H1 (cell line): ENCODE data around the gene SNTG2. TPM values are rescaled to one million over a fixed set of nuclear protein-coding genes. Genes with fewer than 3 reads are reported as not detected.

Experiments
- CTCF ChIA-PET: fragments of 300-600 bp; sonication (Branson Sonifier 250); formaldehyde crosslinking; loops from one replicate; lab custom pipeline; 2021; ENCODE audit not compliant: partially characterized antibody; lab: Charles Lee
- POLR2A ChIA-PET: fragments of 300-600 bp; sonication (Branson Sonifier 250); formaldehyde crosslinking; loops from one replicate; lab custom pipeline; 2021; ENCODE audit warnings: inconsistent platforms; ENCODE audit not compliant: partially characterized antibody; lab: Charles Lee
- DNase-seq, 2 experiments: peaks; one replicate each; pipeline versions ENCODE4 v3.0.0 to v3.0.0-alpha.2; 2010 to 2022; ENCODE audit warnings: low spot score in 2 of 2, low read depth in 1 of 2, mixed read lengths in 1 of 2
- FAIRE-seq: peaks from 2 replicates; lab custom pipeline; 2011; peaks lifted over from hg19 to GRCh38; lab: Jason Lieb, UNC
- H2AFZ ChIP-seq: 2 replicates; pipeline ENCODE4 v1.8.1; 2012; ENCODE audit warnings: low read length, inconsistent platforms
- H2AK5ac ChIP-seq: 2 replicates; pipeline ENCODE4 v1.6.1; 2013; ENCODE audit warnings: low read depth, low read length
- H2BK120ac ChIP-seq: replicated peaks from 2 replicates; pipeline ENCODE3; 2013; ENCODE audit warnings: low read depth, low read length, inconsistent platforms
- H2BK12ac ChIP-seq: 2 replicates; pipeline ENCODE4 v1.6.1; 2013; ENCODE audit warnings: low read depth, low read length
- H2BK15ac ChIP-seq: 2 replicates; pipeline ENCODE4 v1.6.1; 2013; ENCODE audit warnings: low read length
- H2BK20ac ChIP-seq: 2 replicates; pipeline ENCODE4 v1.6.1; 2013; ENCODE audit warnings: low read length
- H2BK5ac ChIP-seq: 2 replicates; pipeline ENCODE4 v1.6.1; 2013; ENCODE audit warnings: low read depth, low read length
- H3K14ac ChIP-seq: 2 replicates; pipeline ENCODE4 v1.6.1; 2013; ENCODE audit warnings: inconsistent platforms; ENCODE audit not compliant: insufficient read length
- H3K18ac ChIP-seq: 2 replicates; pipeline ENCODE4 v1.6.1; 2013; ENCODE audit warnings: low read length; ENCODE audit errors: extremely low read depth
- H3K23ac ChIP-seq: 2 replicates; pipeline ENCODE4 v1.6.1; 2013; ENCODE audit warnings: inconsistent platforms; ENCODE audit not compliant: insufficient read length
- H3K23me2 ChIP-seq: 2 replicates; pipeline ENCODE4 v1.6.1; 2013; ENCODE audit warnings: low read depth, low read length
- H3K27ac ChIP-seq: 2 replicates; pipeline ENCODE4 v1.6.1; 2011; ENCODE audit warnings: low read depth, low read length, inconsistent platforms
- H3K27me3 ChIP-seq, 4 experiments: replicated peaks in 1 of 4; 1 replicate in 1 of 4; 2 replicates in 3 of 4; pipeline versions ENCODE4 v1.6.1 to v1.8.1; 2011 to 2013; ENCODE audit warnings: low read length in 3 of 4, mild to moderate bottlenecking in 3 of 4, inconsistent platforms in 2 of 4, mixed read lengths in 2 of 4, moderate library complexity in 1 of 4; ENCODE audit not compliant: control insufficient read depth in 3 of 4, insufficient read depth in 3 of 4; ENCODE audit errors: extremely low read depth in 1 of 4
- H3K36me3 ChIP-seq, 4 experiments: 2 replicates each; pipeline versions ENCODE4 v1.6.1 to v1.8.1; 2011 to 2013; ENCODE audit warnings: mild to moderate bottlenecking in 4 of 4, low read length in 3 of 4, moderate library complexity in 2 of 4, control low read depth in 1 of 4, inconsistent platforms in 1 of 4; ENCODE audit not compliant: insufficient read depth in 4 of 4, control insufficient read depth in 2 of 4
- H3K4ac ChIP-seq: replicated peaks from 2 replicates; pipeline ENCODE3; 2013; ENCODE audit warnings: low read length, low read depth, mixed read lengths, inconsistent platforms; ENCODE audit not compliant: insufficient read length
- H3K4me1 ChIP-seq, 4 experiments: replicated peaks in 1 of 4; 1 replicate in 1 of 4; 2 replicates in 3 of 4; pipeline versions ENCODE4 v1.6.1 to v1.8.1; 2011 to 2013; ENCODE audit warnings: low read length in 3 of 4, inconsistent platforms in 2 of 4, mixed read lengths in 1 of 4; ENCODE audit not compliant: insufficient read depth in 4 of 4, control insufficient read depth in 3 of 4
- H3K4me2 ChIP-seq, 2 experiments: 2 replicates each; pipeline versions ENCODE4 v1.6.1 to v1.8.1; 2011 to 2013; ENCODE audit warnings: low read depth in 2 of 2, low read length in 2 of 2, control low read depth in 1 of 2, inconsistent platforms in 1 of 2, mild to moderate bottlenecking in 1 of 2; ENCODE audit not compliant: insufficient read depth in 1 of 2
- H3K4me3 ChIP-seq, 4 experiments: fragments of 200-600, 300-600 bp in 1 of 4; sonication (generic), shearing (Covaris generic), sonication (Bioruptor Twin) in 1 of 4; 2 replicates each; pipeline versions ENCODE4 v1.5.1 to v1.8.1; 2011 to 2016; ENCODE audit warnings: low read length in 4 of 4, low read depth in 3 of 4, control low read depth in 2 of 4, inconsistent platforms in 2 of 4, mild to moderate bottlenecking in 2 of 4, mixed read lengths in 1 of 4, moderate library complexity in 1 of 4; ENCODE audit not compliant: insufficient read depth in 2 of 4; ENCODE audit errors: extremely low read depth in 1 of 4
- H3K56ac ChIP-seq: replicated peaks from 2 replicates; pipeline ENCODE3; 2013; ENCODE audit warnings: low read depth, mild to moderate bottlenecking, mixed read lengths, low read length, inconsistent platforms; ENCODE audit not compliant: insufficient read length
- H3K79me1 ChIP-seq: 2 replicates; pipeline ENCODE4 v1.6.1; 2013; ENCODE audit warnings: low read depth, low read length, control low read depth
- H3K79me2 ChIP-seq, 2 experiments: 2 replicates each; pipeline versions ENCODE4 v1.6.1 to v1.8.1; 2012 to 2013; ENCODE audit warnings: low read length in 2 of 2, mild to moderate bottlenecking in 2 of 2, inconsistent platforms in 1 of 2; ENCODE audit not compliant: insufficient read depth in 2 of 2, control insufficient read depth in 1 of 2
- H3K9ac ChIP-seq, 4 experiments: replicated peaks in 1 of 4; 1 replicate in 1 of 4; 2 replicates in 3 of 4; pipeline versions ENCODE4 v1.6.1 to v1.8.1; 2011 to 2013; ENCODE audit warnings: low read depth in 3 of 4, low read length in 3 of 4, control low read depth in 2 of 4, mild to moderate bottlenecking in 2 of 4, moderate library complexity in 2 of 4, inconsistent platforms in 1 of 4; ENCODE audit errors: extremely low read depth in 1 of 4
- H3K9me3 ChIP-seq, 2 experiments: 2 replicates each; pipeline versions ENCODE4 v1.6.1 to v1.8.1; 2012 to 2013; ENCODE audit warnings: mild to moderate bottlenecking in 2 of 2, moderate library complexity in 2 of 2, control low read depth in 1 of 2, inconsistent platforms in 1 of 2, low read depth in 1 of 2, low read length in 1 of 2, mixed read lengths in 1 of 2; ENCODE audit not compliant: insufficient read depth in 2 of 2
- H4K20me1 ChIP-seq, 2 experiments: replicated peaks in 1 of 2; 2 replicates each; pipeline versions ENCODE3 to v1.8.1; 2011 to 2013; ENCODE audit warnings: inconsistent platforms in 2 of 2, low read length in 2 of 2, mild to moderate bottlenecking in 1 of 2; ENCODE audit not compliant: insufficient read depth in 2 of 2, control insufficient read depth in 1 of 2
- H4K5ac ChIP-seq: 2 replicates; pipeline ENCODE4 v1.6.1; 2013; ENCODE audit warnings: low read length, low read depth, mixed read lengths, inconsistent platforms; ENCODE audit not compliant: insufficient read length
- H4K8ac ChIP-seq: 2 replicates; pipeline ENCODE4 v1.8.0; 2013; ENCODE audit warnings: mild to moderate bottlenecking, moderate library complexity, low read length, inconsistent platforms; ENCODE audit not compliant: insufficient read depth; ENCODE audit errors: extremely low read depth
- H4K91ac ChIP-seq: replicated peaks from 2 replicates; pipeline ENCODE3; 2013; ENCODE audit warnings: low read length, mixed read lengths, inconsistent platforms; ENCODE audit not compliant: insufficient read length
- ASH2L ChIP-seq: fragments of 200-600, 300-600 bp; sonication (generic); IDR thresholded peaks from one replicate; pipeline ENCODE4 v1.7.1; 2017; ENCODE audit warnings: low read length
- CBX8 ChIP-seq: fragments of 300-800, 300-1000 bp; sonication (generic); IDR thresholded peaks from 2 replicates; pipeline ENCODE4 v1.7.1; 2016; ENCODE audit warnings: low read depth, low read length, borderline replicate concordance
- CREB1 ChIP-seq: IDR thresholded peaks from 2 replicates; pipeline ENCODE4 v1.6.1; 2012; ENCODE audit warnings: inconsistent platforms
- JUND ChIP-seq: IDR thresholded peaks from 2 replicates; pipeline ENCODE4 v1.6.1; 2011; ENCODE audit warnings: mild to moderate bottlenecking, improper control_type of control experiment, low read length
- MAFK ChIP-seq: IDR thresholded peaks from 2 replicates; pipeline ENCODE4 v1.6.1; 2012; ENCODE audit warnings: low read depth, mild to moderate bottlenecking, improper control_type of control experiment, low read length
- POLR2AphosphoS5 ChIP-seq: IDR thresholded peaks from 2 replicates; pipeline ENCODE4 v1.6.1; 2011; ENCODE audit warnings: low read depth, low read length
- RBBP5 ChIP-seq: IDR thresholded peaks from 2 replicates; pipeline ENCODE4 v1.7.1; 2012; ENCODE audit warnings: low read depth, mild to moderate bottlenecking, inconsistent platforms, low read length, moderate library complexity, borderline replicate concordance
- RFX5 ChIP-seq: IDR thresholded peaks from 2 replicates; pipeline ENCODE4 v1.6.1; 2011; ENCODE audit warnings: low read depth, low read length, improper control_type of control experiment, borderline replicate concordance
- SAP30 ChIP-seq: fragments of 300-600 bp; sonication (generic); IDR thresholded peaks from 2 replicates; pipeline ENCODE4 v1.7.1; 2012; ENCODE audit warnings: low read length, moderate library complexity, mild to moderate bottlenecking, inconsistent platforms; ENCODE audit not compliant: insufficient read depth, insufficient replicate concordance
- SIRT6 ChIP-seq: IDR thresholded peaks from one replicate; pipeline ENCODE4 v1.7.1; 2012; ENCODE audit warnings: low read length, inconsistent platforms
- SIX5 ChIP-seq: IDR thresholded peaks from 2 replicates; pipeline ENCODE4 v1.6.1; 2011; ENCODE audit warnings: mild to moderate bottlenecking, low read depth, low read length
- SP1 ChIP-seq: IDR thresholded peaks from 2 replicates; pipeline ENCODE4 v1.6.1; 2011; ENCODE audit warnings: low read depth, low read length
- SRF ChIP-seq: IDR thresholded peaks from 2 replicates; pipeline ENCODE4 v1.6.1; 2011; ENCODE audit warnings: mild to moderate bottlenecking, low read depth, low read length, moderate library complexity
- TEAD4 ChIP-seq: IDR thresholded peaks from 2 replicates; pipeline ENCODE4 v1.6.1; 2012; ENCODE audit warnings: low read depth, low read length, inconsistent platforms, mixed read lengths
- WGBS, 2 experiments: shearing (Covaris generic) in 1 of 2; methylation state at CpG; one replicate each; pipeline versions ENCODE4 v1.1.6 to v1.1.7; 2013 to 2015; ENCODE audit warnings: low lambda C conversion rate in 2 of 2, mixed read lengths in 2 of 2, inconsistent platforms in 1 of 2, low coverage in 1 of 2, missing lambda C conversion rate in 1 of 2; ENCODE audit not compliant: insufficient replicate concordance in 2 of 2, insufficient coverage in 1 of 2, insufficient read length in 1 of 2; ENCODE audit errors: extremely low coverage in 1 of 2, missing lambda C conversion rate in 1 of 2; 5-methylcytosine and 5-hydroxymethylcytosine counted together
- polyA plus RNA-seq, 7 experiments: library from polyadenylated mRNA; depleted of rRNA in 3 of 7; stranded (reverse) in 5 of 7; unstranded in 2 of 7; fragments of >200 nt in 5 of 7; fragments of 200-250 nt in 2 of 7; gene quantifications; 1 replicate in 5 of 7; 2 replicates in 1 of 7; 4 replicates in 1 of 7; pipeline versions ENCODE4 v1.2.1 to v1.2.3, GENCODE V29; 2011 to 2013; ENCODE audit warnings: missing spikeins in 2 of 7, mixed read lengths in 2 of 7
- total RNA-seq: library from RNA; stranded (reverse); fragmentation: NEBNext Ultra II Directional; extraction: Animal tissue kit (Norgen Biotek cat#: 25700); gene quantifications from 2 replicates; pipeline ENCODE4 v1.2.1, GENCODE V29; 2021

The SNTG2 gene
- total and polyA plus RNA-seq, 2 of the 8 experiments (the other 6 are each of a cell fraction or from before 2014, with no cell fraction given) = 6.6 to 18.1 TPM

DNA sequence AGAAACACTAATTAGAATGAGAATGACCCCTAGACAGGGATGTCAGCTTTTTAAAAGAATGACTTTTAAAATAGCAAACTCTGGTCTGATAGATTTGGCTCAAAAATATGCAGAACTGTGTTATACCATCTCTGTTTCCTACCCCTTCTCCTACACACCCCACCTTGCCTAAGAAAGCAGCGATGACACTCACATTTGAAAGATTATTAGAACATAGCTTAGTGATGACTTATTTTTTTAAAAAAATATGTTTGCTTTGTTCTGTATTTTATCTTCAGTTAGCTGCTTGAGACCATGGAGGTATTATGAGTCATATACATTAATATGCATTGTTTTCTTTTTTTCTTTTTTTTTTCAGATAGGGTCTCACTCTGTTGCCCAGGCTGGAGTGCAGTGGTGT, 286.0 kb downstream of the SNTG2 start:
- Histone ChIP-seq H2BK120ac (no peak overlapping the region), H2AFZ (no peak overlapping the region), H3K18ac (no peak overlapping the region), H4K5ac (no peak overlapping the region), H3K36me3 (no peaks in the 10 kb centered on the region), H2BK20ac (no peak overlapping the region), H3K27ac (no peak overlapping the region), H3K4me1 (peaks cover 0 to 3% (median 1%) of the 10 kb centered on the region in 4 experiments; a peak in 2 of 7 replicates), H4K20me1 (no peaks in the 10 kb centered on the region), H2BK5ac (no peak overlapping the region), H3K56ac (no peak overlapping the region), H3K4me2 (no peak overlapping the region), H3K4me3 (no peak overlapping the region), H3K9ac (no peak overlapping the region), H4K91ac (no peak overlapping the region), H2BK15ac (no peak overlapping the region), H3K27me3 (no peaks in the 10 kb centered on the region; a peak in 2 of 7 replicates), H3K9me3 (no peaks in the 10 kb centered on the region), H3K79me2 (no peaks in the 10 kb centered on the region), H3K23ac (no peak overlapping the region), H2AK5ac (no peak overlapping the region), H3K14ac (no peak overlapping the region), H3K23me2 (no peaks in the 10 kb centered on the region), H4K8ac (no peak overlapping the region), H3K4ac (no peak overlapping the region), H2BK12ac (no peak overlapping the region), H3K79me1 (no peaks in the 10 kb centered on the region)
- DNase-seq (no peak), FAIRE-seq (no peak)
- POLR2A ChIA-PET = no interaction called here
- CTCF ChIA-PET = interaction anchor here (0.9 to 1.4 kb wide), 4 partner anchors 10 to 341 kb away, joined by 3 to 6 read pairs (median 3); no protein-coding TSS in a partner anchor
- TF ChIP-seq SIRT6 (no peak), JUND (no peak), SAP30 (no peak), SRF (no peak), TEAD4 (no peak), ASH2L (no peak), CREB1 (no peak), SIX5 (no peak), RFX5 (no peak), POLR2AphosphoS5 (no peak), MAFK (no peak), RBBP5 (no peak), SP1 (no peak), CBX8 (no peak)
- WGBS, 2 experiments = 88% methylated on average over 1 of the region's 1 CpG; no CpG with 5 or more reads in 1 of the 2 experiments
